ENCODE measurements around the gene FSCN2. TPM values are rescaled to one million over a fixed set of nuclear protein-coding genes. Genes with fewer than 3 reads are reported as not detected.

The FSCN2 gene
- total and polyA plus RNA-seq, 2 experiments from 2014 or later: 0.13 to 1.6 TPM

DNA sequence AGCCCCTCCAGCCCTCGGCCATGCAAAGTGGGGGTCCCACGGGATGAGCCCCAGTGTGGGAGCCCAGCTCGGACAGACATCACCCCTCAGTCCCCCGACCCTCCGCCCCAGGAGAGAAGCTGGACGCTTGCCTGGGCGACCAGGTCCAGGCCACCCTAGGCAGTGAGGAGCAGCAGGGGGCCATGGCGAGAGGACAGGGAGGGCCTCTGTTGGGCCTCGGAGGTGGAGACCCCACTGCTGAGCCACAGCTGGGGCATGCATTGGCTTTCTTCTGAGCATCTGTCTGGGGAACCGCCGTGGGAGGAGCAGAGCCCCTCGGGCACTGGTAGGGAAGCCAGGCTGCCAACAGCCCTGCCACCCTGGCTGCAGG is 28.6 kb upstream of the FSCN2 start (continued):
- TF ChIP-seq REST (IDR thresholded peaks at IDR 0.05; ENCODE audit: unreplicated experiment): no peak
- no peak for TF ChIP-seq ZNF331 (CRISPR knock-in tag; IDR thresholded peaks at IDR 0.05; ENCODE audit: low read depth)
- TF ChIP-seq EZH2 (IDR thresholded peaks at IDR 0.05; ENCODE audit: low read depth, unreplicated experiment): no peak
- TF ChIP-seq, protein P1, sequence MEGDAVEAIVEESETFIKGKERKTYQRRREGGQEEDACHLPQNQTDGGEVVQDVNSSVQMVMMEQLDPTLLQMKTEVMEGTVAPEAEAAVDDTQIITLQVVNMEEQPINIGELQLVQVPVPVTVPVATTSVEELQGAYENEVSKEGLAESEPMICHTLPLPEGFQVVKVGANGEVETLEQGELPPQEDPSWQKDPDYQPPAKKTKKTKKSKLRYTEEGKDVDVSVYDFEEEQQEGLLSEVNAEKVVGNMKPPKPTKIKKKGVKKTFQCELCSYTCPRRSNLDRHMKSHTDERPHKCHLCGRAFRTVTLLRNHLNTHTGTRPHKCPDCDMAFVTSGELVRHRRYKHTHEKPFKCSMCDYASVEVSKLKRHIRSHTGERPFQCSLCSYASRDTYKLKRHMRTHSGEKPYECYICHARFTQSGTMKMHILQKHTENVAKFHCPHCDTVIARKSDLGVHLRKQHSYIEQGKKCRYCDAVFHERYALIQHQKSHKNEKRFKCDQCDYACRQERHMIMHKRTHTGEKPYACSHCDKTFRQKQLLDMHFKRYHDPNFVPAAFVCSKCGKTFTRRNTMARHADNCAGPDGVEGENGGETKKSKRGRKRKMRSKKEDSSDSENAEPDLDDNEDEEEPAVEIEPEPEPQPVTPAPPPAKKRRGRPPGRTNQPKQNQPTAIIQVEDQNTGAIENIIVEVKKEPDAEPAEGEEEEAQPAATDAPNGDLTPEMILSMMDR (conservative IDR thresholded peaks at IDR 0.05; ENCODE audit: low read depth in 2 of 2): no peak
- TF ChIP-seq POLR2AphosphoS5 (IDR thresholded peaks at IDR 0.05; ENCODE audit: low read depth): no peak
- no peak for TF ChIP-seq ZNF114 (CRISPR knock-in tag; IDR thresholded peaks at IDR 0.05)
- no peak for TF ChIP-seq ETS1 (IDR thresholded peaks at IDR 0.05)

DNA sequence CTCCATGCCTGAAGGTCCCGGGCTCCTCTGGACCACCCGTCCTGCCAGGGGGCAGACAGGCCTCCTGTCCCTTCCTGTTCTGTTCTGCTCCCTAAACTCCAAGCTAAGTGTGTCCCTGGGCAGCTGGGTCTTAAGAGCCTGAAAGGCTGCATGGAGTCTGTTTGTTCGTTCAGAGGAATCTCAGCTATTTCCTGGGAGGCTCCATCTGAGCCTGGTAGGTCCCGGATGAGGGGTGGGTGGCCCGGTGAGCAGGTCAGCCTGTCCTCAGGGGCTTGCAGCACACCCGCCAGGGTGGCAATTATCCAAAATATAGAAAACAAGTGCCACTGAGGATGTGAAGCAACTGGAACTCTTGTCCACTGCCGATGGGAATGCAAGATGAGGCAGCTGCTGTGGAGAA is 28.1 kb upstream of the FSCN2 start:
- TF ChIP-seq NANOG (IDR thresholded peaks at IDR 0.05; ENCODE audit: borderline replicate concordance) (no peak), ZNF331 (CRISPR knock-in tag; IDR thresholded peaks at IDR 0.05; ENCODE audit: low read depth) (no peak), JUNB (IDR thresholded peaks at IDR 0.05; ENCODE audit: unreplicated experiment) (no peak), CREB1 (CRISPR knock-in tag; IDR thresholded peaks at IDR 0.05; ENCODE audit: low read depth) (no peak), ETS1 (IDR thresholded peaks at IDR 0.05) (no peak), EZH2phosphoT487 (IDR thresholded peaks at IDR 0.05; ENCODE audit: unreplicated experiment) (no peak), REST (IDR thresholded peaks at IDR 0.05; ENCODE audit: unreplicated experiment) (no peak), STAT1 (IDR thresholded peaks at IDR 0.05; ENCODE audit: unreplicated experiment) (no peak), POLR2AphosphoS5 (IDR thresholded peaks at IDR 0.05; ENCODE audit: low read depth) (no peak)
- Mint-ChIP-seq H3K4me3 (no peak overlapping the region), H3K4me1 (0 out of 3 replicates have a peak, but pooled peaks cover 3% of the 10 kb centered on the region), H3K36me3 (ENCODE audit: low read depth) (no peaks in the 10 kb centered on the region), H3K27me3 (ENCODE audit: insufficient read depth, low read depth, poor library complexity) (peaks cover 5% of the 10 kb centered on the region), H3K9me3 (no peaks in the 10 kb centered on the region), H3K27ac (no peak overlapping the region)
- Histone ChIP-seq H2AFZ (0 out of 2 replicates have a peak overlapping the region, but pooled peaks have one; percentile 69), H3K27ac (ENCODE audit: low read depth) (no peak overlapping the region), H3K4me3 (no peak overlapping the region), H3K36me3 (ENCODE audit: insufficient read depth) (no peaks in the 10 kb centered on the region), H4K20me1 (replicated peaks; ENCODE audit: insufficient read depth) (no peaks in the 10 kb centered on the region), H3F3A (replicated peaks; ENCODE audit: low read depth) (0 out of 2 replicates have a peak, but pooled peaks cover 6% of the 10 kb centered on the region), H3K27me3 (ENCODE audit: insufficient read depth) (no peaks in the 10 kb centered on the region), H3K79me2 (replicated peaks; ENCODE audit: insufficient read depth) (no peaks in the 10 kb centered on the region), H3K9me2 (ENCODE audit: insufficient read depth) (no peaks in the 10 kb centered on the region), H3K4me1 (ENCODE audit: insufficient read depth) (peaks cover 6% of the 10 kb centered on the region; the same call in 1 of the 2 replicates), H3K4me2 (no peak overlapping the region; the same call in 1 of the 2 replicates)
- DNase-seq (ENCODE audit: low spot score) (peak; percentile 66), ATAC-seq (peak; percentile 38)
